Stimulated activated CD8-positive, alpha-beta memory T cell treated with anti-CD3 and anti-CD28 coated beads, Interleukin-2, amount 100 ng/mL, for 48 hours (primary cell): Measurements from ENCODE around the gene SLC41A2.
"Not testable (repeated sequence)": the region's sequence is repeated elsewhere in the genome, so short reads cannot be mapped to it uniquely, and the experiment has no call there.

ENCODE experiments used
- DNase-seq, 2 donors: peaks; one replicate each; pipeline ENCODE4 v3.0.0-alpha.2; 2020; ENCODE audit warnings: low read depth in 2 of 2

The SLC41A2 gene

GRCh38 chr12:104958001-104958804 is at the start of gene SLC41A2:
Gene SLC41A2 (minus strand): TSS chr12:104958290. CDS start chr12:104928527, 29,763 bp downstream.
- peak; percentile 63 to 68 for DNase-seq

GRCh38 chr12:105001476-105001875 is 43.4 kb upstream of the SLC41A2 start:
- DNase-seq = no peak

- DNase-seq = no peak
Measured at GRCh38 chr12:104999347-104999685, 41.2 kb upstream of the SLC41A2 start.

GRCh38 chr12:104998423-104999346 is 40.6 kb upstream of the SLC41A2 start:
- DNase-seq = no peak

GRCh38 chr12:104997541-104997940 is 39.5 kb upstream of the SLC41A2 start:
- no peak for DNase-seq

- DNase-seq = no peak
Measured at GRCh38 chr12:104994336-104994735, 36.2 kb upstream of the SLC41A2 start.

GRCh38 chr12:104991565-104992128 is 33.6 kb upstream of the SLC41A2 start:
- DNase-seq = no peak

- DNase-seq = no peak
Measured at GRCh38 chr12:104990950-104991349, 32.9 kb upstream of the SLC41A2 start.

- DNase-seq = peak; percentile 81 to 85
Measured at GRCh38 chr12:104986022-104986941, 28.2 kb upstream of the SLC41A2 start, which contains the start of gene NOPCHAP1. Gene NOPCHAP1 (plus strand): TSS chr12:104986316. CDS start chr12:104986353, 37 bp downstream.

- DNase-seq = no peak
Measured at GRCh38 chr12:104985206-104985605, 27.1 kb upstream of the SLC41A2 start.

GRCh38 chr12:104977688-104978087 is 19.6 kb upstream of the SLC41A2 start:
- not testable (repeated sequence) for DNase-seq

GRCh38 chr12:104976703-104977102 is 18.6 kb upstream of the SLC41A2 start:
- DNase-seq = no peak

GRCh38 chr12:104975587-104976343 is 17.7 kb upstream of the SLC41A2 start:
- DNase-seq = no peak

GRCh38 chr12:104974626-104975290 is 16.7 kb upstream of the SLC41A2 start:
- DNase-seq = no peak

GRCh38 chr12:104973250-104973649 is 15.2 kb upstream of the SLC41A2 start:
- no peak for DNase-seq

GRCh38 chr12:104971306-104971705 is 13.2 kb upstream of the SLC41A2 start:
- no peak for DNase-seq

GRCh38 chr12:104969343-104969742 is 11.3 kb upstream of the SLC41A2 start:
- DNase-seq = no peak

- no peak for DNase-seq
Measured at GRCh38 chr12:104966677-104967076, 8.6 kb upstream of the SLC41A2 start.

GRCh38 chr12:104964856-104965205 is 6.7 kb upstream of the SLC41A2 start:
- no peak for DNase-seq
